D341Med (cell line): ENCODE results near the gene SLC39A9.
"Not testable (repeated sequence)": the region's sequence is repeated elsewhere in the genome, so short reads cannot be mapped to it uniquely, and the experiment has no call there.

Source experiments
- DNase-seq: peaks from one replicate; pipeline ENCODE4 v3.0.0; 2012; ENCODE audit warnings: low spot score

SLC39A9 gene

DNA sequence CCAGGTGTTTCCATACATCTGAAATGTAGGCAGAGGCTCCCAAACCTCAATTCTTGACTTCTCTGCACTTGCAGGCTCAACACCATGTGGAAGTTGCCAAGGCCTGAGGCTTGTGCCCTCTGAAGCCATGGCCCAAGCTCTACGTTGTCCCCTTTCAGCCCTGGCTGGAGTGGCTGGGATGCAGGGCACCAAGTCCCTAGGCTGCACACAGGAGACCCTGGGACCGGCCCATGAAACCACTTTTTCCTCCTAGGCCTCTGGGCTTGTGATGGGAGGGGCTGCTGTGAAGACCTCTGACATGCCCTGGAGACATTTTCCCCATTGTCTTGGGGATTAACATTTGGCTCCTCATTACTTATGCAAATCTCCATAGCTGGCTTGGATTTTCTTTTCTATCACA, 79.6 kb downstream of the SLC39A9 start:
- DNase-seq: not testable (repeated sequence)

DNA sequence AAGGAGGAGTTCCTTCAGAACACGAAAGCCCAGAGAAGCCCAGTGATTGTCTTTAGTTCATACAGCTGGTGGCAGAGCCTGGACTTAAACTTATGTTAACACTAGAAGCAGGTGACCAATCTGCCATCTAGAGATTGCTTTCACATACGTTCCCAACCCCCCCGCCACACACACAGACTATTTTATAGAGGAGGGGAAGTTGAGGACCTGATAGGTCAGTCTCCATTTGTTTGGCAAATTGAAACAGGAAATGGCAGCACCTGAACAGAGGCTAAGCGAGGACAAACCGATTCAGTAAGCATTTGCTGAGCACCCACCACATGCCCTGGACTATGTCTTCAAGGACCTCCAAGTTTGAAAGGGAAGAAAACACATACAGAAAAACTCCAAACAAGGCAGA, 81.2 kb downstream of the SLC39A9 start:
- DNase-seq: no peak

DNA sequence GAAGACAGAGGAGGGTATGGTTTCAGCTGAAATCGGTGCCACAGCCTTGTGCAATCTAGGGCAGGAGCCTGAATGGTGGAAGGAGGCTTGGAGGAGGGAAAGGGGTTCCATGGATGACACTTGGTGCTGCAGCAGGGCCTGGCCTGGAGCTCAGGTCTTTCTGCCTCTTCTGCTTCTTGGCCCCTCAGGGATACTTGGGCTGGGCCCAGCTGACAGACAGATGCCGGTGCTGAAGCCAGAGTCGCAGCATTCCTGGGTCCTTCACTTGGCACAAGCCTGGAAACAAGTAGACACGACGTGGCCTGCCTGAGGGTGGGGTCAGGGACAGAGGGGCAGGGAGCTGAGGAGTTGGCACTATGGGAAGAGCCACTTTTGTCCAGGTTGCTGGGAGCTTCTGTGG, 81.6 kb downstream of the SLC39A9 start:
- no peak for DNase-seq

DNA sequence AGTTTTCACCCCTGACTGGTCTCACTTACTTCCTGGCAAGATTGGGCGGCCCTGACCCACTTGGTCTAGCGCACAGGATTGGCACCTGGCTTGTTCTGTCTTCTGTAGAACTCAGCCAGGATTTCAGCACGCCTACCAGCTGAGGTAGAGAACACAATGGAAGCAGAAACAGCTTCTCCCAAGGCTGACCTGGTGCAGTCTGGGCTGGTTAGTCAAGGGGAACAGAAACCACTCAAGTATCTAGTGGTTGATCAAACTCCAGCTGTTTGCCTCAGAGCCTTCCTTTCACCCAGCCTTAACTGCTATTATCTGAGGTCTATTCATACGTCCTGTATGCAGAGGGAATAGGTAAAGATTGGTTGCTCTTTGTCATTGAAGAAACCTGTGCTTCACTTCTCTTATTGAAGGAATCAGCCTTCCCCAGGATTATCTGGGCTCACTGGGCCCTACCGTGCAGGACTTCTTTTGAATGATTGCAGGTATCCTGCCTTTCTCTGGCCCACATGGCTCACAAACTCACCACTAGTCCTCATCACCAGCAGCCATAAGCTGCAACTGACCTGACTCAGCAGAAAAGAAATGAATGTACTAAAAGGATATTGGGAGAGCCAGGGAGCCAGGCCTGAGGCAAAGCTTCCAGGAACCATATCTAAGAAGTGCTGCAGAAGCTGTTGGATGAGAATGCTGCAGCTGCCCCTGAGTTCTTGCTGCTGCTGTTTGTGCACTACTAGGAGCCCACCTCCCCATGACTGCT, 83.5 kb downstream of the SLC39A9 start:
- DNase-seq: no peak

DNA sequence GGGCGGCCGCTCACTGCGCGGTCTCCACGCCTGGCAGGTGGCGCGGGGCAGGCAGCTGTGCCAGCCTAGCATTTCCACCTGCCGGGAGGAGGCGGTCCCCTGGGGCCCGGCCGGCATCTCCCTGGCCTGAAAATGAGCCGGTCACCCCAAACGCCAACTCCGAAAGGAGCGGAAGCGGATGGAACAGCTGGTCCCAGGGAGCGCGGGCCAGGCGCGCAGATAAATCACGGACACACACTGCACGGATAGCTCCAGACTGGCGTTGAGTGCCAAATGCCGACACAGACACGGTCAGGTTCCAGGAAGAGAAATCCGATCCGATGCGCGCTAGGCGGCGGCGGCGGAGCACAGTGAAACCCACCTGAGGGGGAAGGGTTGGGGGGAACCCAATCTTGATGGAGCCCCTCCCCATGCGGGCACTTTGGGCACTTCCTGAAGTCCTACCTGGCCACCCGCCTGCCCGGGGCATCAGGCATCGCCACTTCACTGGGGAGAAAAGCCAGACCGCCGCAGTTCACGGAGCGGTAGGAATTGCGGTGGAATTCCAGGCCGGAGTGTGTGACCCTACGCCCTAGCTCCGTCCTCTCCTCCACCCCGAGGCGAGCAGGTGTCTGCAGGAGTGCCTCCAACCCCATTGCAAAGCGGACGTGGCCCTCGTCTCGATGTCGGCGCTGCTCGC, 85.4 kb downstream of the SLC39A9 start:
- DNase-seq: peak; percentile 60

DNA sequence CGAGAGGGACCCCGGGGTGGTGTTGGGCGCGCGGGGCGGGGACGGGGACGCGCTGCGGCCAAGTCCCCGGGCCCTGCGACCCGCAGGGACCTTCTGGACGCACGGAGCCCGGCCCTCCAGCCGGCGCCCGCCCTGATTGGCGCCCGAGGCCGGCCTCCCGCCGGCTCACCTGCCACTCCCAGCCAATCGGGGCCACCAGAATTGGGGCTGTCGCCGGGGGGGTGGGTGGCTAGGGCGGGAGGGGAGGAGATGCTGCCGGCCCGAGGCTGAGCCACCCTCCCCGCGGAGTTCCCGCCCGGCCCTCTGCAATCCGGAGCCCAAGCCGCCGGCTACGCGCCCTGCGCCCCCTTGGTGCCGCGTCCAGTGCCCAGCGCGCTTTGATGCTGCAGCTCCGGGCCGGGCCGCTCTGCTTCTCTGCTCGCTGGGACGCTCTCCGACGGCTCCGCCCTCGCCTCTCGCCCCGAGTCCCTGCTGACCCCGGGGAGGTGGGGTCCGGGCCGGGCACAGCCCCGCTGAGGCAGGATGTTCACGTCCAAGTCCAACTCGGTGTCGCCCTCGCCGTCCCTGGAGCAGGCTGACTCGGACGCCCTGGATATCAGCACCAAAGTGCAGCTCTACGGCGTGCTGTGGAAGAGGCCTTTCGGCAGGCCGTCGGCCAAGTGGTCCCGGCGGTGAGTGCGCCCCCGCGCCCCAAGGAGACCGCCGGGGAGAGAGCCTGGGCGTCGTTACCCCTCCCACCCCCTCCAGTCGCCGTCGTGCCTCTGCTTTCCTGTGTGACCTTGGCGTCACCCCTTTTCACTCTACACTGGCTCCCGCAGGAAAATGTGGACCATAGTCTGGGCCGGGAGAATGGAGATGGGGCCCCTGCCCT, 86.2 kb downstream of the SLC39A9 start, which contains the start of gene PLEKHD1:
TSS of gene PLEKHD1 (plus strand) at position 285 of the 871 bp plus-strand sequence. CDS start at position 523, 238 bp downstream.
- DNase-seq: peak; percentile 68

DNA sequence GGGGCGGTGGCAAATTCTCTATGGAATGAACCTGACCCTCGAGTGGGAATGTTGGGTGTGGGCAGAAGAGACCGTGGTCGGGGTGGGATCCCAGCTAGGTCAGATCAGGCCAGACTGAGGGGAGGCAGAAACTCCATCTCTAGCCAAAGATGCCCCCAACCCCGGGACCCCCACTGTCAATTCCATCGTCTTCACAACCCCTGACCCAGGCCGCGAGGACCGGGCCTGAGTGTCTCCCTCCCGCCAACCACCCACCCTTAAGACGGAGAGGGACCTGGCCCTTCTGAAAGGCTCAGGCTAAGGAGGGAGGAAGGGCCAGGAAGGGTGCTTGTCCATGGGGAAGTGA, 86.8 kb downstream of the SLC39A9 start:
- DNase-seq: no peak

DNA sequence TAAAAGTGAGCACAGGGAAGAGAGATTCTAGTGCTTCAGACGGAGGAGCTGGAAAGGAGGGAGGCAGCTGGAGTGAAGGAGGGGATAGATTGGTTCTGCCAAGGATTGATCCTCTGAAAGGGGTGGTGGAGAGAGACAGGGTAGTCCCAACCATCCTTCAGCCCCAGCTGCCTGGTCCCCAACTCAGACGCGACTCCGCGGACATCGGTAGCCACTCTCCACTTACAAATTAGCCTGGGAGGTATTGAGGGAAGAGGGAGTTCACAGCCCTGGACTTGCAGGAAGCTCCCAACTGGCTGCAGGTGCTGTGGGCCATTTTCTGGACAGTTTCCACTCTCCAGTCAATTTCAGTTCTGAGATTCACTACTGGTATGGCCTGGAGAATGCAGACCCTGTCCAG, 87.2 kb downstream of the SLC39A9 start:
- no peak for DNase-seq

DNA sequence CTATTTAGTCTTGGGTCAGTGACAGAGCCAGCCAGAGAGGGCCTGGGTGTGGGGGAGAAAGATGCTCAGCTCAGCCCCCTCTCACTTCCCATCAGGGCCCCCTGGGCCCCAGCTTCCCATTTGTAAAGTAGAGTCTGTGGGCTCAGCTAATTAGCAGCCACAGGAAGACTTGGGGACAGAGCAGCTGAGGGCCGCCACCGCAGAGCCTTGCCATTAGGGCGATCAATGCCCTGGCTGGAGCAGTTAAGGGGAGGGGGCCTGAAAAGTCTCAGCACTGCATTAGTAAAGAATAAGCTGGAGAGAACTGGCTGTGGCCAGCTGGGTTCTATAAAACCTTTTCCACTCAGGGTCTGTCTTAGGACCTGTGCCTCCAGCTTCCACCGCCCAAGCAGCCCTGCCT, 88.7 kb downstream of the SLC39A9 start:
- no peak for DNase-seq

DNA sequence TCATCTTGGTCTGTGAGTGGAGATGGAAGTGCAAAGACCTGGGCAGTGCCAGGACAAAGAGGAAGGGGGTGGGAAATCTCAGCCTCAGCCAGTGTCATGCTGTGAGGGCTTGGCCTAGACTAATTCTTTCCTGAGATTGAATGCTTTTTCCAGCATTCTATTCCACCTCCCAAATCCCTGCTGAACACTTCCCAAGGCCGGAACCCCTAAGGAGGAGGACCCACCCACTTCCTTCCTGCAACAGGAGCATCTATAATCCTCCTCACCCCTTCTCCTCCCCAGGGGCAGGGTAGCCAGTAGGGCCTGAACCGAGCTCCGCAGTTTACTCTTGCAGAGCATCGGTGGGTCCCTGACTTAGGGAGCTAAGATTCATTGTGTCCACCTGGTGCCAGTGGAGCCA, 89.3 kb downstream of the SLC39A9 start:
- no peak for DNase-seq

DNA sequence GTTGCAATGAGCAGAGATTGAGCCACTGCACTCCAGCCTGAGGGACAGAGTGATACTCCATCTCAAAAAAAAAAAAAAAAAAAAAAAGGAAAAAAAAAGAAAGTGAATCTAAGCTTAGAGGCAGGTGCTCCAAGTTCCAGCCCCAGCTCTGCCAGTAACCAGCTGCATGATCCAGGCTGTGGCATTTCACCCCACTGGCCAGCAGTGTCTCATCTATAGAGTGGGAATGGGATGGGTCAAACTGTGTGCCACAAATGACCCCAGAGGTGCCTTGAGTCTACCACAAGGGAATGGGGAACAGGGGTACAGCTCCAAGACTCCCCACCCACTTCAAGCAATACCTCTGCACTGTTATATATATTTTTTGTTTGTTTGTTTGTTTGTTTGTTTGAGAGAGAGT, 91.0 kb downstream of the SLC39A9 start:
- no peak for DNase-seq

DNA sequence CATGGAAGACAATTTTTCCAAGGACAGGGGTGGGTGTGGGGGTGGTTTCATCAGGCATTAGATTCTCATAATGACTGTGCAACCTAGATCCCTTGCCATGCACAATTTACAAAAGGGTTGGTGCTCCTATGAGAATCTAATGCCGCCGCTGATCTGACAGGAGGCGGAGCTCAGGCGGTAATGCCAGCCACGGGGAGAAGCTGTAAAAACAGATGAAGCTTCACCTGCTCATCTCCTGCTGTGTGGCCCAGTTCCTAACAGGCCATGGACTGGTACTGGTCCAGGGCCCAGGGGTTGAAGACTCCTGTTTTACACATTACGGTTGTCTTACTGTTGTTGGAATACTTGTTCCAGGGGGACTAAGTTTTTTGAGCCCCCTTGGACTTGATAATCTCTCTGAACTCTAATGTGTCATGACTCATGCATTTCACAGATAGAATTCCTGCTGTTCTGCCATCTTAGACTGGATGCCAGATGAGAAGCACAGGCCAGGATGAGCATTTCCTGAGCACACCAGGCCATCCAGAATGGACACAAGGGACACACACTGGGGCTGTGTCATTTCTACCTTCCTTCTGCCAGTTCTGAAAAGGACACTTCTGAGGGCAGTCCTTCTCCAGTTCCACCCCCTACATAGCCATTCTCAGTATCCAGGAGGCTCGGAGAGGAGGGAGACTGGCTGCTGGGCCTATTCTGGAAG, 91.9 kb downstream of the SLC39A9 start:
- DNase-seq: no peak

DNA sequence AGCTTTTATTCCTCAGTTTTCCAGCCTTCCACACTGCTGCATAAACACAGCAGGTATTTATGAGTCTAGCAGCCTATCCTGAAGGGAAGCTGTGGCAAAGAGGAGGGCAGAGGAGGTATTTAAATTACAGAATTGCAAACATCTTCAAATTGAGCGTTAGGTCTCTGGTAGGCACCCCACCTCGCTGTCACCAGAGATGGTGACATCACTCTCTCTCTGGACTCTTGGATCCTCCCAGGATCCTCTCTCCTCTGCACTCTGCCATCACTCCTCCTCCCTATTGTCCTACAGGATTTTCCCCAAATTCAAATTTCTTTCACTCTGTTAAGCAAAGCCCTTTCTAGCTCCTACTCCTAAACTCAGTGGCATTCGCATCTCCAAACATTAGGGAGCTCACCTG, 92.7 kb downstream of the SLC39A9 start:
- no peak for DNase-seq

DNA sequence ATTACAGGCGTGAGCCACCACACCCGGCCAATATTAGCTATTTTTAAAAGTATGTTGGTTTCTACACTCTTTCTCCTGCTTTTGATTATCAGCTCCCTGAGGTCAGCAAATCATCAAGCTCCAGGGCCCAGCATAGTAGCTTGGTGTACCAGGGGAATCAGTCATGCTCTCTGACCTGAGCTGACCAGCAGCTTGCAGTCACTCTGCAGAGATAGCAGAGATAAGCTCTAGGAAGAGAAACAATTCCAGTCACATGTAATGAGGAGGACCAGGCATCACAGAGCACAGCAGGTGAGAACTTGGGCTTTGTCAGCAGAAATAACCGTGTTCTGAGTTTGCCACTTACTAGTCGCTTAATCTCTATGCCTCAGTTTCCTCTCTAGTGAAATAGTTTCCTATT, 94.5 kb downstream of the SLC39A9 start:
- no peak for DNase-seq

DNA sequence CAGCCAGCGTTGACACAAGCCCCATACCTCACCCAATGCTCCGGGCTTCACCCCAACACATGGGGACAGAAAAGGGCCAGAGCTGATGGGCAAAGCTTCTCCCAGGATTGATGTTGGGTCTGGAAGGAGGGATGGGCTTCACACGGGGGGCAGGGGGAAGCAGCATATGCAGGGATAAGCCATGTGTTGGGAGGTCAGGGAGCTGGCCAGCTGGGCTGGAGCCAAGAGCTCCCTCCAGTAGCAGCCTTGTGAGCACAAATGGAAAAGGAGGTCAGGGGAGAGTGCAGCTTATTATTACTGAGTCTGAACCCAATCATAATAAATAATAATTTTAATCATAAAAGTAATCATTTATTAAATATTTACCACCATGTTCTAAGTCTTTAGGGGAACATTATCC, 95.3 kb downstream of the SLC39A9 start:
- DNase-seq: peak; percentile 8

DNA sequence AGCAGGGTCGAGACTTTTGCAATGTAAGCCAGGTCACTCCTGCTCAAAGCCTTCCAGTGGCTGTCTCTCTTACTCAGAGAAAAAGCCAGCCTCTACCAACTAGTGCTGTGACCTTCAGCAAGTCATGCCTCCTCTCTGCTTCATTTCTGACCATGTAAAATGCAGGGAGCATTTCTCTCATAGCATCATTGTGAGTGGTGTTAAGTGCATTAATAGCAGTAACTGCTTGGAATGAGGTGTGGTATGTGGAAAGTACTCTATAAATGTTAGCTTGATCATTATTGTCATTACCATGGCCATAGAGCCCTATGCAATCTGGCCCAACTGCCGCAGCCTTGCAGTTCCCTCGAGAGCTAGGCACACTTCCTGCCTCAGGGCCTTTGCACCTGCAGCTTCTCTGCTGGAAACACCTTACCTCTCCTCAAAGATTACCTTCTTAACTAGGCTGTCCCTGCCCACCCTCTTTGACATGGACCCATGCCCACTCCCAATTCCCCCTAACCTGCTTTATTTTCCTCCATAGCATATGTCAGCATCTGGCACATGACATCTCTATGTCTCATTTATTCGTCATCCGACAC, 96.9 kb downstream of the SLC39A9 start:
- DNase-seq: peak; percentile 2

DNA sequence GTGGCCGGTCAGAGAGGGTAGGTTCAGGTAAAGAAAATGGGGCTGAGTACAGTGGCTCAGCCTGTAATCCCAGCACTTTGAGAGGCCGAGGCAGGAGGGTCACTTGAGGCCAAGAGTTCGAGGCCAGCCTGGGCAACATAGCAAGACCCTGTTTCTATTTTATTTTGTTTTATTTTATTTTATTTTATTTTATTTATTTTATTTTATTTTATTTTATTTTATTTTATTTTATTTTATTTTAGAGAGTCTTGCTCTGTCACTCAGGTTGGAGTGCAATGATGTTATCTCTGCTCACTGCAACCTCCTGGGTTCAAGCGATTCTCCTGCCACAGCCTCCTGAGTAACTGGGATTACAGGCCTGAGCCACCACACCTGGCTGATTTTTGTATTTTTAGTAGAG, 99.4 kb downstream of the SLC39A9 start:
- not testable (repeated sequence) for DNase-seq

DNA sequence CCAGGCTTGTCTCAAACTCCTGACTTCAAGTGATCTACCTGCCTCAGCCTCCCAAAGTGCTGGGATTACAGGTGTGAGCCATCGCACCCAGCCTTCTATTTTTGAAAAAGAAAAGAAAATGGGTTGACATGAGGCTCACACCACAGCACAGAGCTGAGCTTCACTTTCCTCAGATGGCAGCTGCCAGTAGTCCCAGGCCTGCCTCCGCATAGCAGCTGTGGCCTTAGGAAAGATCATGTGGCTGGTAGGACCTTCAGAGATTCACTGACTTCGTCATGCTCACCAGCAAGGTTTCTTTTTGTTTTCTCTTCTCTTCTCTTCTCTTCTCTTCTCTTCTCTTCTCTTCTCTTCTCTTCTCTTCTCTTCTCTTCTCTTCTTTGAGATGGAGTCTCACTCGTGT, 99.8 kb downstream of the SLC39A9 start:
- DNase-seq: not testable (repeated sequence)

DNA sequence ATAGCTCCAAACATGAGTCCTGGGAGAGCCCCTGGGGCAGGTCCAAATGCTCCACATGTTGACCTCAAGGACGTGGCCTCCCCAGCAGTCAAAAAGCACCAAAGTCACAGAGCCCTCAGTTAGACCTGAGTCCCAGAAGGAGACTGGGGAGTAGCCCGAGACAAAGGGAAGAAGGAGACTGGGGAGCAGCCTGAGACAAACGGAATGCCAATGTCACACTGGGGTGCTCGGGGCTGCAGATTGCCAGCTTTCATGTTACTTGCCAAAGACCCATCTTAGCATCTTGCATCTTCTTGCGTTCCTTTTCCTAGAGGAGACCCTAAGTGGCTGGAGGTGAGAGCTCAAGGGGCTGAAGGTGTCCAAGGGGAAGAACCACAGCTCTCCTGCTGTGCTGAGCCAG, 100.9 kb downstream of the SLC39A9 start:
- DNase-seq: peak; percentile 17

DNA sequence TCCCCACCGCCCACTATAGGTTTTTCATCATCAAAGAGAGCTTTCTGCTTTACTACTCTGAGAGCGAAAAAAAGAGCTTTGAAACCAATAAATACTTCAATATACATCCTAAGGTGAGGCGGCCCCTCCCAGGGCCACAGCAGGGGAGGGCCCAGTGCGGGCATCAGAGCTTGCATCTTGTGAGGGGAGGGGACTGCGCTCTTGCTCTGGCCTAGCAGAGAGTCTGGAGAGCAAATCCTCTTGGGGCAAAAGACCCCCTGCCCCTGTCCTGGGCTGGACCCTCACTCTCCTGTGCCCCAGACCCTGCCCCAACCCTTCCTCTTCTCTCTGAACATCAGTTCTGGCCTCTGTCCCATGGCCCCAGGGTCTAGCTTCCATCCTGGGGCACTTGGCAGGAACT, 101.6 kb downstream of the SLC39A9 start:
- peak; percentile 14 for DNase-seq

DNA sequence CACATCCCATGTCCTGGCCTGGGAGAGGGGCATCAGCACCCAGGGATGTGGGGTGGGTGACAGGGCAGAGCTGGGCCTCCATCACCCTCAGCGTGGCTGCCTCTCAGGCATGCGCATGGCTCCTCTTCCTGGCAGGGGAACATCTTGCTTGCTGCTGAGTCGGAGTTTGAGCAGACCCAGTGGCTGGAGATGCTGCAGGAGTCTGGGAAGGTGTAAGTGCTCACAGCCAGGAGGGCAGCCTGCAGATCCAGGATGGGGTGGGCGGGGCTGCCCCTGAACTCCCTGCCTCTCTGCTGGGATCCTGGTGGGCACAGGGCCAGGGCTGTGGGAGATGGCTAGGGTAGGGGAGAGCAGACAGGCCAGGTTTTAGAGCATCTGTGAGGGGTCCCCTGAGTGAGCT, 102.2 kb downstream of the SLC39A9 start:
- DNase-seq: no peak

DNA sequence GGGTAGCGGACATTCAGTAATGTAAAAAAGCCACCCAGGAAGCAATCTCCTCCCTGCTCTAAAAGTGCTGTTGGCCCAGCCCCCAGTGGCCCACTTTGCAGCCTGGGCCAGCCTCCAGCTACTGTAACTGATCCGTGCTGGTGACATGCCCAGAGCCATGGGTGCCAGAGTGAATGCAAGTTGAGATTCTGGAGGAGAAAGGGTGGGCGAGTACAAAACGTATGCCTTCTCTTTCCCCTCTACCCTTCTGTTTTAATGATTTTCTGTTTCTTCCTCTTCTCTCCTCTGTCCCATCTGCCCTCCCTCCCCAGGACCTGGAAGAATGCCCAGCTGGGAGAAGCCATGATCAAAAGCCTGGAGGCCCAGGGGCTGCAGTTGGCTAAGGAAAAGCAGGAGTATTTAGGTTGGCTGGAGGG, 102.9 kb downstream of the SLC39A9 start:
- DNase-seq: no peak
